ENCODE results near the gene TMEM238L. TPM values are rescaled to one million over a fixed set of nuclear protein-coding genes. Genes with fewer than 3 reads are reported as not detected.

TMEM238L gene
- total and polyA plus RNA-seq, 2 of the 4 experiments (the other 2 are of a cell fraction): not detected

DNA sequence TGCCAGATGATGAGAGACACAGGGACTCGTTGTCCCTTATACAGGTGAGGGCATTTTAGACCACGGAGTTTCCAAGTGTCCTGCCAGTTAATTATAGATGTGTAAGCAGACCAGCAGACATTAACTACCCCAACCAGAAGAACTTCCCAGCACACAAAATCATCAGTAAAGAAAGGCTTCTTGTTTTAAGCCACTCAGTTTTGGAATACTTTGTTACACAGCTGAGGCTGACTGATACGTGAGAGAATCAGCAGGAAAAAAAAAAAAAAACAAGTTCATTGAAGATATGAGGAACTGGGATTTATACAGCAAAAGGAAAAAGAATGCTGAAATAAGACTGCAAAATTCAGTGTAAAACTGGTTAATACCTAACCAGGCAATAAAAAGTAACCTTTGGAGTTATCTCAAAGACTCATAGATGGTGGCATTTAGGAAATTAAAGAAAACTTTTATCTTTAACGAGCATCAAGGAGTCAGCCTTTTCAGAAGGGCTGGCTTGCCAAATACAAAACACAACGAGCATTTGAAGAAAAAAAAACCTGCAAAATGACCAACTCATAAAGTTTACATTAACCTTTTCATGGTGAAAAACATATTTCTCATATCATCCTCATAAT, 28.1 kb downstream of the TMEM238L start:
- in situ Hi-C loops (cut with MboI; ENCODE audit: low sequenced_read_pairs): no loop called here
- BruUV-seq (replicated peaks): no TSS peak
- CTCF ChIA-PET: no interaction called here

More for the DNA sequence above, 28.1 kb downstream of the TMEM238L start:
- no peaks in the 10 kb centered on the region; the same call in 1 of the 2 replicates for H3K9me3 ChIP-seq (ENCODE audit: control insufficient read depth, insufficient read depth, low read length)
- H2BK20ac ChIP-seq (ENCODE audit: low read depth, low read length): no peak overlapping the region
- no peaks in the 10 kb centered on the region for H3K27me3 ChIP-seq (ENCODE audit: control insufficient read depth, insufficient read depth, low read length)
- H2BK5ac ChIP-seq (ENCODE audit: low read depth, low read length, poor library complexity, severe bottlenecking): no peak overlapping the region
- POLR2A ChIA-PET (ENCODE audit: unreplicated experiment): no interaction called here
- intact Hi-C loops (cut with micrococcal nuclease) (no loop called here), dilution Hi-C loops (cut with HindIII; ENCODE audit: low sequenced_read_pairs, unreplicated experiment) (no loop called here)
- no peak overlapping the region for H4K8ac ChIP-seq (ENCODE audit: low read depth in 2 of 2, low read length in 2 of 2)
- H3K9ac ChIP-seq (ENCODE audit: low read depth, low read length): no peak overlapping the region
- no peaks in the 10 kb centered on the region for H3K4me1 ChIP-seq (ENCODE audit: control insufficient read depth, insufficient read depth, low read length)
- WGBS, 2 experiments (ENCODE audit: extremely low coverage in 2 of 2, insufficient read length in 1 of 2): no CpG with 5 or more reads among the region's 5 CpGs
- H3K27ac ChIP-seq (ENCODE audit: insufficient read depth, low read length): no peak overlapping the region
- ATAC-seq (ENCODE audit: low read depth) (no peak), DNase-seq (no peak)
- no peak overlapping the region for H4K5ac ChIP-seq (ENCODE audit: low read depth, low read length)
- H3K23ac ChIP-seq (ENCODE audit: low read depth, low read length): no peak overlapping the region
- no peak overlapping the region for H3K14ac ChIP-seq (replicated peaks; ENCODE audit: low read depth, low read length)
- H3K79me1 ChIP-seq (ENCODE audit: low read depth in 1 of 2, low read length in 2 of 2): no peaks in the 10 kb centered on the region
- H2BK120ac ChIP-seq (ENCODE audit: low read depth, low read length): no peak overlapping the region
- H2AK5ac ChIP-seq (ENCODE audit: low read depth, low read length): no peak overlapping the region
- no peak overlapping the region for H2BK15ac ChIP-seq (ENCODE audit: low read depth, low read length)
- no peak overlapping the region for H3K4me2 ChIP-seq (ENCODE audit: low read depth, low read length)
- no peak overlapping the region for H3K4ac ChIP-seq (ENCODE audit: low read depth, low read length)
- no peak overlapping the region for H3K18ac ChIP-seq (ENCODE audit: low read depth, low read length)
- H4K20me1 ChIP-seq (ENCODE audit: insufficient read depth, low read length): no peaks in the 10 kb centered on the region
- H3K36me3 ChIP-seq (ENCODE audit: control insufficient read depth, insufficient read depth, low read length): no peaks in the 10 kb centered on the region
- no peak overlapping the region for H2AFZ ChIP-seq (replicated peaks; ENCODE audit: low read length, poor library complexity)
- H2AK9ac ChIP-seq (replicated peaks; ENCODE audit: low read depth, low read length, poor library complexity): no peak overlapping the region
- H4K91ac ChIP-seq (ENCODE audit: insufficient read depth, low read depth, low read length): no peak overlapping the region
- H3K4me3 ChIP-seq (ENCODE audit: insufficient read depth, low read depth, low read length): no peak overlapping the region
- H3K56ac ChIP-seq (ENCODE audit: extremely low read depth, insufficient read depth, low read length): no peak overlapping the region
- H3K9me1 ChIP-seq (ENCODE audit: insufficient read depth, low read length): no peaks in the 10 kb centered on the region
- TF ChIP-seq, protein P1, sequence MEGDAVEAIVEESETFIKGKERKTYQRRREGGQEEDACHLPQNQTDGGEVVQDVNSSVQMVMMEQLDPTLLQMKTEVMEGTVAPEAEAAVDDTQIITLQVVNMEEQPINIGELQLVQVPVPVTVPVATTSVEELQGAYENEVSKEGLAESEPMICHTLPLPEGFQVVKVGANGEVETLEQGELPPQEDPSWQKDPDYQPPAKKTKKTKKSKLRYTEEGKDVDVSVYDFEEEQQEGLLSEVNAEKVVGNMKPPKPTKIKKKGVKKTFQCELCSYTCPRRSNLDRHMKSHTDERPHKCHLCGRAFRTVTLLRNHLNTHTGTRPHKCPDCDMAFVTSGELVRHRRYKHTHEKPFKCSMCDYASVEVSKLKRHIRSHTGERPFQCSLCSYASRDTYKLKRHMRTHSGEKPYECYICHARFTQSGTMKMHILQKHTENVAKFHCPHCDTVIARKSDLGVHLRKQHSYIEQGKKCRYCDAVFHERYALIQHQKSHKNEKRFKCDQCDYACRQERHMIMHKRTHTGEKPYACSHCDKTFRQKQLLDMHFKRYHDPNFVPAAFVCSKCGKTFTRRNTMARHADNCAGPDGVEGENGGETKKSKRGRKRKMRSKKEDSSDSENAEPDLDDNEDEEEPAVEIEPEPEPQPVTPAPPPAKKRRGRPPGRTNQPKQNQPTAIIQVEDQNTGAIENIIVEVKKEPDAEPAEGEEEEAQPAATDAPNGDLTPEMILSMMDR (conservative IDR thresholded peaks at IDR 0.05; ENCODE audit: low read depth, low read length): no peak

All from IMR-90 (cell line).